DMS 273 (cell line): ENCODE results near the gene ZNF112.

Experiments
- DNase-seq: peaks from one replicate; lab custom pipeline; 2025; ENCODE audit not compliant: unreplicated experiment; lab: John Stamatoyannopoulos, UW

ZNF112 gene

DNA sequence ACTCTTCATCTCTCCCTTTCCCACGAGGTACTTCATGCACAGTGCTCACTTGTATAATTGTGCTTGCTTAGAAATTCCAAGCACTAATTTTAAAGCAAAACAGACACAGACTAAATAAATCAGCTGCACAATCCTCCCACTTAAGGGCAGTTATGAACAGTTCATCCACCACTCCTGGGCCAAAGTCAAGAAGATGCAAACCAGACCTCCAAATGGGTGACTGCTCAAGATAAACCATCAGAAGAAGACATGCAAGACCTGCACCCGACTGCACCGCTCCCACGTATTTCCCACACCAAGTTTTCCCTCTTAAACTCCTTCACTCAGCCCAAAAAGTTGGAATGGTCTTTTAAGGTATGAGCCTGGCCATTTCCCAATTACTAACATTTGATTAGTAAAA lies 71.5 kb downstream of the ZNF112 start:
- no peak for DNase-seq

DNA sequence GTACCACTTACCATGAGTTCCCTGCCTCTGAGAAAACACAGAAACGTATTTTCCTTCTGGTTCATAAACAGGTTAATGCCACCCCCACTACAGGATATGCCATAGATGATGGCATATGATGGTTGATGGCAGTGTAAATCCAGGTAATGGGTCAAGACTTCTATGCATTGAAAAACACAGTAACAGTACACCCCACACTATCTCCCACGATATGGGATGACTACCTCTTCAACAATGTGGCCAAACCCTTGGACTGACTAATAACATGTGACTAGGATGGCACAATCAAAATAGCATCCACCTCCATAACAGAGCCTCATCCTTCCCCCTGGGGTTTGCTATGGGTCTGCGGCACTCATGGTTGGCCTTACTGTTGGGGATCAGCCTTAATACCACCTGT lies 73.6 kb downstream of the ZNF112 start:
- no peak for DNase-seq

- no peak for DNase-seq
Observed at GRCh38 chr19:44280916-44281315, 75.6 kb downstream of the ZNF112 start.

DNA sequence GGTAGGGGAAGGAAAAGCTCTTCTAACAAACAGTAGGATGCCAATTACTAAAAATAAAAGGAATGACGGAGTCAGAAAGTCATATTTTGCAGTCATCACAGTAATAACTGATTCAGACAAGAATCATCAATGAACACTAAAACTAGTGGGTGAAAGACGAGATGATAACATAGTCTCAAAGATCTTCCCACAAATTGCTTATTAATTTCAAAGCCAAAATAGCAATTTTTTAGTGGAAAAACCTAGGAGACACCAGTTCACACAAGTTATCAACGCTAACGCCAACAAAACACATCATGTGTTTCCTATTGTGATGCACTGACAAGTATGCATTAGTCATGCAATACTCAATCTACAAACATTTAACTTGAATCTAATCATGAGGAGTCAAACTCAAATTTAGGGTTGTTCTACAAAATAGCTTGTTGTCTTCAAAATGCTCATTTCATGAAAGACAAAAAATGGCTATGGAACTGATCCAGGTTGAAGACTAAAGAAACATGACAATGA lies 78.2 kb downstream of the ZNF112 start:
- DNase-seq = no peak

DNA sequence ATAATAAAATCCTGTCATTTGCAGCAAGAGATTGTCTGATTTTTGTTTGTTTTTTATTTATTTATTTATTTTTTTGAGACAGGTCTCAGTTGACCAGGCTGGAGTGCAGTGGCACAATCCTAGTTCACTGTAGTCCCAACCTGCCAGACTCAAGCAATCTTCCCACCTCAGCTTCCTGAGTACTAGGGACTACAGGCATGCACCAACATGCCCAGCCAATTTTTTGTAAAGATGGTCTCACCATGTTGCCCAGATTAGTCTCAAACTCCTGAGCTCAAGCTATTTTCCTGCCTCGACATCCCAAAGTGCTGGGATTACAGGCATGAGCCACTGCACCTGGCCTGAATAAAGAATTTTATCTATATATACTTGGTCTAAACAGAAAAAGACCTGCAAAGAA lies 79.1 kb downstream of the ZNF112 start:
- DNase-seq = no peak
